T-helper 1 cell (primary cell): Measurements from ENCODE around the gene LCP2.

Experiments
- DNase-seq, 5 donors: peaks; one replicate each; pipeline ENCODE4 v3.0.0-alpha.2; 2012 to 2020
- total RNA-seq, 4 donors: gene quantifications; one replicate each; lab custom pipeline; 2026; lab: John Stamatoyannopoulos, UW

LCP2 gene
- total RNA-seq, result 146 to 277 (median 218) reads per million in 4 donors

- DNase-seq, result peak in 4 of 5 donors; percentile 30 to 85 (median 38)
Observed at GRCh38 chr5:170297589-170298462, at the start of gene LCP2. TSS of gene LCP2 (minus strand) at chr5:170297777. CDS start at chr5:170297611, 166 bp downstream.

DNA sequence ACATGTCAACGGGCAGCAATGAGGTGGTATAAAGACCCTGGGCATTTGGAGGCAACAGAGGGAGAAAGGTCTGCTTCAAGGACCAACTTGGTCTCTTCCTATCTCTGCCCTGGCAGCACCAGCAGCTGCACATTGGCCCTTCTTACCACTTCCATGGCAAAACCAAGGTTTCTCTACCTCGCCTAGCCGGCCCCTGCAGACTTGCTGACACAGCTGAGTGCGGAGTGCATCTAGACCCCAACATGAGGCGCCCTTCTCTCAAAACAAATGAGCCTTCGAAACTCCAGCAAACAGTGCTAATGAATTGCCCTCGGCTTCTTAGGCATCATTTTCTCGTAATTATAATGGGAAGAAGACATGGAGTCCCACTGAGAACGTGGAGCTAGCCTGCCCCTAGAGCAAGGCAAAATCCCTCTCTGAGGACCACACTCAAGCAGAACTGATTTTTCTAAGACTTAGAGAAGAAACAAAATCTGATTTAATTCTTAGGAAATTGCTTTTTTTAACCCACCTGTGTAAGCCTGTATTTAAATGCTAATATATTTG, 49.5 kb upstream of the LCP2 start:
- no peak for DNase-seq

- DNase-seq, result no peak
Observed at GRCh38 chr5:170345971-170346370, 48.4 kb upstream of the LCP2 start.

DNA sequence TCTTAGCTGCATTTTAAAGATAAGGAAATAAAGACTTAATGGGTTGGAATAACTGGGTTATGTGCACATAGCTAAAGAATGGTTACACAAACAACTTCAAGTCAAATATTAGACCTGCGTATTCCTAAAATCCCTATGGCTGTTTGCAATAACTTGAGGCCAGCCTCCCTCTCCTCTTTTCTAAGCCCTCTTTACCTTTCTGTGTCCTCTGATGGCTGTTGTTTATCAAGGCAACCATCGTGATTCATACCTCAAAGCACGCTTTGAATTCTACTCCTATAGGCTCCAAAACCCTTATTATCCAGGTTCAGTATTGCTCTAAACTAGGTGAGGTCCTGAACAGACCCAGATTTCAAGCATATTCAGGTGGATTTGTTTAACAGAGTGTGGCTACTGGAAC, 45.6 kb upstream of the LCP2 start:
- DNase-seq, result no peak

GRCh38 chr5:170342153-170342725, 44.7 kb upstream of the LCP2 start:
- DNase-seq, result no peak

- DNase-seq, result no peak
Observed at GRCh38 chr5:170341545-170341944, 44.0 kb upstream of the LCP2 start.

- no peak for DNase-seq
Observed at GRCh38 chr5:170339780-170340167, 42.2 kb upstream of the LCP2 start.

DNA sequence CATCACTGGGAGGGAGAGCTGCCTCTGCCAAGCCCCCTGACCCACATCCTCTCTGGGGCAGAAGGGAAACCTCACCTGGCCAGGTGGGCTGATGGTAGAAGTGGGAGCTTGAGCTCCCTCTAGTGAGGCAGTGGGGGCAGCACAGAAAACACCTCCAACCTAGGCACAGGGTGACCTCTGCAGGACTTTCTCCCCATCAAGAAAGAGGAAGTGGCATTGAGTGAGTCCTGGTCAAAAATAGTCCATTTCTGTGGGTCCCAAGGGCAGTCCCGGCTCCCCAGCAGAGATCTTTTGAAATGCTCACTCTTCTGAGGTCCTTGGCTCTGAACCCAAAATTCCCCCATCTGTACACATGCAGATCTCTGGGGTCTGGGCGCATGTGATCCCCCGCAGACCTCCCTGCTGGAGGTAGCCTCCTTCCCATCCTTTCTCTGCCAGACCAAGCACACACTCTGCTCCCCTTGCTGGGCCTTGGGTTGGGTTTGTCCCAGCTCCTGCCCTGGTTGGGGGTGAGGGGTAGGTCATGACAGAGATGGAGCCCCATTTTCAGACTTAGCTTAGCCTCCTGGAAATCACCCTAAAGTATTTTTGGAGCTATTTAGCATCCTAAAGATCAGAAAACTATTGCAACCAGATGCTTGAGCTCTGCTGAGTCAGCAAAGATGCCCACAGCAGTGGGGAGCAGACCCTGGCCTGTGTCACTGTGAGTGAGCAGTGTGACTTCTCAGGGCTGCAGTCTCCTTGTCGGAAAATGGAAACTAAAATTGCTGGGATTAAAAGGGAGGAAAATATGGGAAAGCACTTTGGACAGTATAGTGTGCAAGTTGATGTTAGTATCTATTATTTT, 41.6 kb upstream of the LCP2 start:
- peak; percentile 38 to 73 (median 53) for DNase-seq

DNA sequence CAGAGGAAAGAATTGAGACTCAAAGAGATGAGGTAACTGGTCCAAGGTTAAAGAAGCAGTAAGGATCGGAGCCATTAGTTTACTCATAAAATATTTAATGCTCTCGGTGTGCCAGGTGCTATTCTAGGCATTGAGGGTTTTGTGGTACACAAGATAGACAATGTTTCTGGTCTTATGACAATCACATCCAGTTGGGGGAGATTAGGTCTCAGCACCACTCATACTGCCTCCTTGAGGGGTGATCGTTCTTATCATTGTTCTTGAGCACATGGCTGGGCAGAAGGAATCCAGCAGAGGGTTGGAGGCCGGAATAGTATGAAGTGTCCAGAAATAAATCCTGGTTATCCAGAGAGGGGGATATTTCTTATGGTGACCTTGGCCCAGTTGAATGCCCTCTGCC, 40.7 kb upstream of the LCP2 start:
- DNase-seq, result no peak

- DNase-seq, result no peak
Observed at GRCh38 chr5:170337045-170337733, 39.6 kb upstream of the LCP2 start.

GRCh38 chr5:170336065-170336464, 38.5 kb upstream of the LCP2 start:
- no peak for DNase-seq

DNA sequence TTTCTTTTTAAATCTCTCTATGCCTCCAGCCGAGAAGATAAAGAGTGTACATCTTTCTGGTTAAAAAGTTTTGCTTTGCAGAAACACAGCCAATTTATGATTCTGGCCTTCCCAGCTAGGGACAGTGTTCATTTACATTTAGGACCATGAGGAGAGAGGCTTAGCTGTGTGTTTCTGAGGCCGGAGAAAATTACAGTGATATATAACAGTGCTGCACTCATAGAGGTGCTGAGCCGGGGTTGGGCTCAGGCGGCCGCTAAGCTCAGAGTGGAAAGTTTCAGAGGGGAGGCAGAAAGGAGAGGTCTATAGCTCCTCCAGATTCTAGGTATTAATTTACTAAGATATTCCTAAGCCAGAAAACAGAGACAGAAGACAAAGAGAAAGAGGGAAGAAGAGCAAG, 37.0 kb upstream of the LCP2 start:
- no peak for DNase-seq

DNA sequence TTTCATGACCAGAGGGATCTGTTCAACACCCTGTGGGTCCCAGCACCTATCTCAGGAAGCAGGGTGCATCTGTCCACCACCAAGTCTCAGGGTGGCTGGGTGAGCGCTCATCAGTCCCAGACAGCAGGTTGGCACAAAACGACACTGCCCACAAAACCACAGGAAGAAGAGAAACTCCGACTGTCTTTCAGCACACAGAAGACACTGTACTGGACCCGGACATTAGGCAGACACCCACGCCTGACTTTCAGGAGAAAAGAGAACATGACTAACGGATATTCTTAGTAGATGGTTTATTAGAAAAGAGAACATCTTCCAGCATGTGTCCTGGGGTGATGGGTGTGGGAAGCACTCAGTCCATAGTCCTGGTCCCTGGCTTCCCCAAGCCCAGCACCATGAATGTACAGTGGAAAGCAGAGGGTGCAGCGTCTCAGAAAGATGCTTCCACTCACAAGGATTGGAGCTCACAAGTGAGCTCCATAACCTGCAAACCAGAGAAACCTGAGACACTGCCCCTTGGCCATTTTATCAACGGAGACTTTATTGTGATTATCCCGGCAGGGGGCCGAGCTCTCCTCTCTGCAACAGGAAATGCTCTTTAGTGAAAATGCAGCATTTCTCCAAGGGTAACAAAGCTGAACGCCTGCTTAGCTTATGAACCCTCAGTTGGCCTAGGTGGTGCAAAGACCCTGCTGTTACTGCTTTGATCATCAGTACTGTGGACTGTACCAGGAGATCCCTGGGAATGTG, 35.8 kb upstream of the LCP2 start:
- DNase-seq, result peak; percentile 38 to 87 (median 48)

- no peak for DNase-seq
Observed at GRCh38 chr5:170332058-170332457, 34.5 kb upstream of the LCP2 start.

DNA sequence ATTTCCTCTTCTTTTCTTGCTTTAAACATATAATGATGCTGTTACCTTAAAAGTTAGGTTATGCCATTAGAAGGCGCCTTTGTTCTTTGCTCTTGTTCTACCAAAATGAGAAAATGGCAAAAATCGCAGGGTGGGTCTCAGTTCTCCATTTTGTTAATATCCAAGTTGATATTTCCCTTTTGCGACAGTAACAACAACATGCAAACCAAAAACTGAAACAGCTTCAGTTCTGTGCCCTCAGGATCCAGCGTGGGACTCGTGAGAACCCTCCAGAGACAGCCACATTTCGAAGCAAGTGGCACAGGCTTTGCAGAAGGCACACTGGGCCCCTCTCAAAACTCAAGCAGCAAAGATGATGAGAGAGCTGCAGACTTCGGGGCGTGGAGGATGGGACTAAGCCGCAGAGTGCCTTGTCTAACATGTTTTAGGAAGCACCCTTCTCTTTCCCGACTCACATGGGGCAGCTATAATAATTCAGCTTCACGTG, 33.0 kb upstream of the LCP2 start:
- no peak for DNase-seq

- DNase-seq, result no peak
Observed at GRCh38 chr5:170329524-170329923, 31.9 kb upstream of the LCP2 start.

GRCh38 chr5:170327829-170328228, 30.3 kb upstream of the LCP2 start:
- no peak for DNase-seq

GRCh38 chr5:170327168-170327567, 29.6 kb upstream of the LCP2 start:
- DNase-seq, result no peak

DNA sequence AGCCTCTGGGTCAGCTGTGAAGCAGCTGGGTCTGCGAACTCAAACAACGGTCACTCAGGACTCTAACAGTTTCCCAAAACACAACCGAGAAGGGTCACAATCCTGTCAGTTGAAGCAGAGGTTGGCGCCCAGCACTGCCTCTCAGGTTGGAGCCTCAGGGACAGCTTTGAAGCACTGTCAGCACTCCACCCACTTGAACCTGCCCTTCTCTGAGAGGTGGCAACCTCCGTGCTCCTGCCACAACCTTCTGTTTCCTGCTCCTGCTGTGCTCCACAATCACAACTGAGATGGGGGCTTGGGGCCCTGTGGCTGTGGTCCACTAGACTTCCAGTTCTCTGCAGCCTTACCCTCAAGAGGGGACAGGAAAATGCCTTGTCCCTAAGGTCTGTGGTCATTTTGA, 21.7 kb upstream of the LCP2 start:
- DNase-seq, result no peak

- DNase-seq, result no peak
Observed at GRCh38 chr5:170317499-170317898, 19.9 kb upstream of the LCP2 start.

DNA sequence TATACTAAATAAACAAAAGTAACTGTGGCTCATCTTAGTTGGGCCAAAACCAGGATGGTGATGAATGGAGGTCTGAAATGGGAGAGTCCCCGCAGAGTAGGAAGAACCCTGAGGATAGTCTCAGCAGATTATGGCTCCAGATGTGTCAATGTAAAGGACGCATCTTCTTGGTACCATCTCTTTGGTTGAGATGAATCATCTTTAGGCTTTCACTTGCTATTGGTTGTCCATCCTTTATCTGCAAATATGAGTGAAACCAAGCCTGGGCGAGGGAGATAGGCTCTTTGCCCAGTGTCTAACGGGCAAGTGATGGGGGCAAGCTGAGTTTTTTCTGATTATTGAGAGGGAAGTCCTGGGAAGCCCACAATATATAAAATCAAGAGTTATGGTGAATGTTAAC, 19.4 kb upstream of the LCP2 start:
- no peak for DNase-seq

GRCh38 chr5:170315154-170315553, 17.6 kb upstream of the LCP2 start:
- DNase-seq, result no peak
